Posterior vena cava (tissue), 2 donors: ENCODE results near the gene RHEBL1. TPM values are rescaled to one million over a fixed set of nuclear protein-coding genes. Genes with fewer than 3 reads are reported as not detected.
A peak's percentile ranks its signal among the peaks of the same experiment; 100 is the strongest.

Experiments used
- DNase-seq: peaks from one replicate; pipeline ENCODE4 v3.0.0-alpha.2; 2020; ENCODE audit warnings: low spot score
- intact Hi-C, 2 donors: fragments of 100-400 bp; cut with DNase I; formaldehyde crosslinking; loops; one replicate each; pipeline versions ENCODE4 v1.14.1 to v1.14.2; 2022 to 2023
- total RNA-seq, 2 donors: library from RNA; stranded (reverse); fragmentation: NEBNext Ultra II Directional; extraction: Animal tissue kit (Norgen Biotek cat#: 25700); gene quantifications; one replicate each; pipeline ENCODE4 v1.2.1, GENCODE V29; 2021
- donor health status: DM: yes; HTN: yes; CAD: no.
- donor health status: DM: yes; HTN: yes; CAD: no.

The RHEBL1 gene
- total RNA-seq, 2 donors from 2014 or later = 0.38 TPM; not detected in 1

DNA sequence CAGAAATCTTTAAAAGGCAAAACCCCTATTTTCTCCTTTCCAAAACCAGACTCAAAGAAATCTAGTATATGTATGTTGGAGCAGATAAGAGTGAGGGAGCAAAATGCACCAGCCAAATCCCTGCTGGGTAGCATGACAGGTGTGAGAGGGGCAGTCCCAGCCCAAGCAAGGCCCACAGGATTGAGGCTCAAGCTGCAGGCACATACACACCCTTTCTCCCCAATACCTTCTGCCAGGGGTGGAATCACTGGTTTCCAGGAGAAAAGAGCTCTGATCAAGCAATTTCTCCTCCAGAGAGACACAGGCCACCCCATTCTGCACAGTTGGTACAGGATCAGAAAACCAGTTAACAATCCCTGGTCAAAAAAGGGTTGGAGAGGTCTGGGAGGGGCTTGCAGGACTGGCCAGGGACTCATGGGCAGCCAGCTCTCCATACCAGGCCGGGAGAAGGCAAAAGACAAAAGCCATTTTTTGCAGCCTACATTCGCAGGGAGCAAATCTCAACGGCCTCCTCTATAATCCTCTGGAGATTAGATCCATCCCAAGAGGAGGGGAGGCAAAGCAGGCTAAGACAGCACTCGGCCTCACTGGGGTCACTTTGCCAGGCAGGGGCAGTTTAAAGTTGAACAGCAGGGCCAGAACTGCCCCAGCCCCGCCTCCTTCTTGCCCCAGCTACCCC lies 11.3 kb downstream of the RHEBL1 start:
- intact Hi-C loops = no loop called here
- DNase-seq = peak; percentile 68

DNA sequence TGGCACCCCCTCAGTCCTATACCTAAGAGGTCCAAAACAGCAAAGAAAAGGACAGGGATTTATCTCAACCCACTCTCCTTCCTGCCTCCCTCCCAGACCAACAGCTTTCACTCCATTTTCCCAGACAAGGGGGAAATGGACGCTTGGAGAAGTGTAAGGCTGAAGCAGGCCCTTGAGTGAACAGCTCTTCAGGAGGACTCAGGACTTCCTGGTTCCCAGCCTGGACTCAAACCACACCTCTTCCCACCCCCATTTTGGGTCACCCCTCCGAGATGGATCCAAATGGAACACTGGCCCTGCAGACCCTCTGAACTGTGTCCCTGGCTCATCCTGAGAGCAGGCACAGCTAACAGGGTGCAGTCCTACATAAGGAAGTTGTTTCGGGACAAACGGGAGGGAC lies 11.9 kb downstream of the RHEBL1 start:
- intact Hi-C loops = no loop called here
- DNase-seq = peak; percentile 23

DNA sequence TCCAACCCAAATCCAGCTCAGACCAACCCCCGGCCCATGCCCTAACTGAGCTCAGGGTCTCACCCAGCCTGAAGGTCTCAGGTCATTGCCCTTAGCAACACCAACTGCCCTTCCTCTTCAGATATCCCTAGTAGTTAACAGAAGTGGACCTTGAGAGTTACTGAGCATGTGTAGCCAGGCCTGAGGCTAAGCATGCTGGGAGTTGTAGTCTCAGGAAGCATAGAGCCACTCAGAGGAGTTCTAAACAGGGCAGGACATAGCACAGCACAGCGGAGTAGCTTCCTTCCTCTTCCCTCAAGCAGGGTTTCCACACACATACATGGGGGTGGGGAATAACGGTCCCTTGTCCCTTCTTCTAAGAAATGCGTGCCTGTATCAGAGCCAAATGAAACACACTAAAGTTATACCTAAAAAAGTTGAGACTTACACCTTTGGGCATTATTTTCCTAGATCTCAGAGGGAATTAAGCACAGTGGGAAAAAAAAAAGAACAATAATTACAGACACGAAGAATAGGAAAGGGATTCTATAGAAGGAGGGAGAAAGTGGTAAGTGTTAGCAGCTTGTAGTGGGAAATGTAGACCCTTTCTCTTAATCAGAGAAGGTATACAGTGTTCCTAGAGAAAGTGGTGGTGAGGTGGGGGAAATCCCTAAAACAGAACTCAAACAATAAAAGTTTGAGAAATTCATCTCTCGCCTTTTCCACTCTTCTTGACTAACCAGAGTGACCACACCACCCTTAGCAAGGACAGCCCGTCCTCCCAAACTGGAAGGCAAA lies 13.6 kb downstream of the RHEBL1 start:
- DNase-seq = peak; percentile 79
- intact Hi-C loops = no loop called here

DNA sequence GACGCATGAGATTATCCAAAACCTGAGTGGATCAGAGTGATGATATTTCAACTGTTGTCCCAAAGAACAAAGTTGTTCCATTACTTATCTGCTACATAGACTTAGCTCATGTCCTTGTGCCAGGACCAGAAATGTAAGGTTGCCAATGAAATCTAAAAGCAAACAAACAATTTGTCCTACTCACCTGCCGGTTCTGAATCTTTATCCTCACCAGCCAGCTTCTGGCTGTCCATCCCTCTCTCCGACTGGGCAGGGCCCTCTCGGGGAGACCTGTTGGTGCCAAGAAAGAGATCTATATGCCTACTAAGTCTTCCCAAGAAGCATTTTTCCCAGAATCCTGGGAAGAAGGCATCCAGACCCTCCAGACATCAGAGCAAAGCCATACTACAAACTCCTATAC lies 14.7 kb downstream of the RHEBL1 start:
- peak; percentile 29 for DNase-seq
- intact Hi-C loops = no loop called here

DNA sequence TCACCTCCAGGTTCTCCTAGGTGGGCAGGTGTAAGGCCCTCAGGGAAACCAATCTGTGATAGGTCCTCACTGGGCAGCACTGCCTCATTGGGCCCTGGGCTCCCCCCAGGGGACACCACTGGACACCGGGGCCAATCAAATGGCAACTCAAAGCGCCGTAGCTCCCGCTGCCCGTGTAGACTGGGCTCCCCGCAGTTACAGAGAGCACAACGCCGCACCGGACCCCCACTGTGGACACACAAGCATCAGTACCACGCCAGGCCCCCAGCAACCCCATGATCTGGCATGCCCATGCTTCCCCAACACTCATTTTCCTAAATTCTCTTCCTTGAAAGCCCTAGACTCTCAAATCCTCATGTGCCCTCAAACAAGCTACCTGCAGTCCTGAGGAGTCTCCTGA lies 15.3 kb downstream of the RHEBL1 start:
- intact Hi-C loops = no loop called here
- DNase-seq = peak; percentile 80

DNA sequence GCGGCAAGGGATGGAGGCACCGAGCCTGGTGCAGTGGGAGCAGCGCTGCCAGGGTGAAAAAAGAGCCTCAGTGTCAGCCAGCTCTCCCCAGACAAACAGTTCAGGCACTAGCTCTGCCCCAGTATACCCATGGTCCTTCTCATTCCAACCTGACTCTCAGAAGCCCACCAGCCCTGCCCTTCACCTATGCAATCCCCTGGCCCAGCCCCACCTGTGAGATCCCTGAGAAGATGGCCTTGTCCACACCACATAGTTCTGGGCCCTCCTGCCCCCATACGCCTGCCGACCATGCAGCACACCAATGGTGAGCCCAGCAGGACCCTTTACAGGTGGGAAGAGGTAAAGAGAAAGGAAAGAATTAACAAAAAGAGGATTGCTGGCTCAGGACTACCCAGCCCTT lies 15.7 kb downstream of the RHEBL1 start:
- intact Hi-C loops = no loop called here
- no peak for DNase-seq

DNA sequence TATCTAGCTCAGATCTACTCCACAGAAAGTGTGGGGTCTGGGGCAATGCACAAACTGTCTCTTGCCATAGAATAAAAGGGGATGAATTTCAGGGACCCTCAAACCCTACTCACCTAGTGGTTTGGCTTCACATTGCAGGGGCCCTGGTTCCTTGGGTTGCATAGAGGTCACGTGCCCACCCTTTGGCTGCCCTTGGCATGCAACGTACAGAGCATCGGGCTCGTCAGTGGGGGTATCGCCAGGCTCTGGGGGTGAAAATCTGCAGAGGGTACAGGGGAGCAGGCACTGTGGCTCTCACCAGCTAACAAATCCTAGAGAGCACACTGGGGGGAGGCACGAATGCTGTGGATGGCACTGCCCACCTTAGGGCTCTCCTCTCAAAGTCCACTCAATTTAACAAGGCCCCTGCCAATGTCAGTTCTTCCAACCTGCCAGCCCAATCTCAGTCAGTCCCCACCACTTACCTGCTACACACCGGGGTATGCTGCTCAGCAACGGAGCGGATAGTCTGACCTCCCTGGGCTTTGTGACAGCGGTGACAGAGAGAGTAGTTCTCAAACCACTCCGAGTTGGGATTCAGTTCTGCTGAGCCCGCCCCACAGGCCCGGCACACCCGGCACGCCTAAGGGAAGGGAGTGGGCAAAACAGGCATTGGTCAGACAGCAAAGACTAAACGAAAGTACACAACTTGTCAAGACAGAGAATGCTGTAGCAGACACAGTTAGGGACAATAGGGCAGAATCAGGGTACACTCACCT lies 17.1 kb downstream of the RHEBL1 start:
- intact Hi-C loops = no loop called here
- peak; percentile 46 for DNase-seq

DNA sequence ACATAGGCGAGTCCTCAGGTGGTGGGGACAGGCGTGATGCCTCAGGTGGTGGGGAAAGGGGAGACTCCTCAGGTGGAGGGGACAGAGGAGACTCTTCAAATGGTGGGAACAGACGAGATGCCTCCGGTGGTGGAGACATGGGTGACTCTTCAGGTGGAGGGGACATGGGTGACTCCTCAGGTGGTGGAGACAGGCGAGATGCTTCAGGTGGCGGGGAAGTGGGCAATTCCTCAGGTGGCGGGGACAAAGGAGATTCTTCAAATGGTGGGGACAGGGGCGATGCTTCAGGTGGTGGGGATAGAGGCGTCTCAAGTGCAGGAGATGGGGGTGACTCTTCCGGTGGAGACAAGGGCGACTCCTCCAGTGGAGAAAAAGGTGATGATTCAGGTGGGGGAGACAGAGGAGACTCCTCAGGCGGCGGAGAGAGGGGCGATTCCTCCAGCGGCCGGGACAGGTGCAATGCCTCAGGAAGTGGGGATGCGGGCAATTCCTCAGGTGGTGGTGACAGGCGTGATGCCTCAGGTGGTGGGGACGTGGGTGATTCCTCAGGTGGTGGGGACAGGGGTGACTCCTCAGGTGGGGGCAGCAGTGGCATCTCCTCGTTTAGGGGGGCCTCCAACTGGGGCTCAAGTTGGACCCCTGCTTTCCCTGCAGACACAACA lies 17.9 kb downstream of the RHEBL1 start:
- no peak for DNase-seq

DNA sequence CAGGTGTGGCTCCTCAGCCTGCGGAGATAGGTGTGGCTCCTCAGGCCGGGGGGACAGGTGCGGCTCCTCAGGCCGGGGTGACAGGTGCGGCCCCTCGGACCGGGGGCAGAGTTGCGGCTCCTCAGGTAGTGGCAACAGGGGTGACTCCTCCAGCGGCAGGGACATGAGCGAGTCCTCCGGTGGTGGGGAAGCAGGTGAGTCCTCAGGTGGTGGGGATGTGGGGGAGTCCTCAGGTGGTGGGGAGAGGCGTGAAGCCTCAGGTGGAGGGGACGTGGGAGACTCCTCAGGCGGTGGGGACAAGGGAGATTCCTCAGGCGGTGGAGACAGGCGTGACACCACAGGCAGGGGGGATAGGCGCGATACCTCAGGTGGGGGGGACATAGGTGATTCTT lies 18.4 kb downstream of the RHEBL1 start:
- intact Hi-C loops = no loop called here
- DNase-seq = peak; percentile 68

More for the DNA sequence above, 17.9 kb downstream of the RHEBL1 start:
- intact Hi-C loops = no loop called here

DNA sequence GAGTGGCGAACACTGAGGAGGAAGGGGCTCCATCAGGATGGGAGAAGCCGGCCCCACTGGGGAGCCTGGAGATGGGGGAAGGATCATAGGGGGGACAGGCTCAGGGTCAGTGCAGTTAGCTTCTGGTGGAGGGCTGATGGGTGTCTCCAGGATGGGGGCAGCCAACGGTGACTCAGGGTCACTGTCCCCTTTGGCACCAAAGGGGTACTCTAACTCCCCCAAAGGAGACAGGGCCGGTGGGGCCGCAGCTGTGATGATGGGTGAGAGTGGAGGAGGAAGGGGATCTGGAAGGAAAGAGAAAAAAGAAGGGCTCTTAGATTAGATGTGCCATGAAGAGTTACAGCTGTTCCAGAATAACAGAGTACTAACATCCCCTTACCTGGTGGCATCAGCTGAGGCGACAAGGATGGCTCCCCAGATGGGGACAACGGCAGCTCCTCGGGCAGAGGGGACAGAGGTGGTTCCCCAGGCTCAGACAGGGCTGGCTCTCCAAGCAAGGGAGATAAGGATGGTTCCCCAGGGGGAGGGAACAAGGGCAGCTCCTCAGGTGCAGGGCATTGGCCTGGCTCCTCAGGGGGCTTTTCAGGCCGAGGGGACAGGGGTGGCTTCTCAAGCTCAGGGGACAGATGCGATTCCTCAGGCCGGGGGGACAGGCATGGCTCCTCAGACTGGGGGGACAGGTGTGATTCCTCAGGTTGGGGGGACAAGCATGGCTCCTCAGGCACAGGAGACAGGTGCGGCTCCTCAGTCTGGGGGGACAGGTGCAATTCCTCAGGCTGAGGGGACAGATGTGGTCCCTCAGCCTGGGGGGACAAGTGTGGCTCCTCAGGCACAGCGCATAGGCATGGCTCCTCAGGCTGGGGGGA lies 19.0 kb downstream of the RHEBL1 start:
- intact Hi-C loops = no loop called here
- peak; percentile 64 for DNase-seq

DNA sequence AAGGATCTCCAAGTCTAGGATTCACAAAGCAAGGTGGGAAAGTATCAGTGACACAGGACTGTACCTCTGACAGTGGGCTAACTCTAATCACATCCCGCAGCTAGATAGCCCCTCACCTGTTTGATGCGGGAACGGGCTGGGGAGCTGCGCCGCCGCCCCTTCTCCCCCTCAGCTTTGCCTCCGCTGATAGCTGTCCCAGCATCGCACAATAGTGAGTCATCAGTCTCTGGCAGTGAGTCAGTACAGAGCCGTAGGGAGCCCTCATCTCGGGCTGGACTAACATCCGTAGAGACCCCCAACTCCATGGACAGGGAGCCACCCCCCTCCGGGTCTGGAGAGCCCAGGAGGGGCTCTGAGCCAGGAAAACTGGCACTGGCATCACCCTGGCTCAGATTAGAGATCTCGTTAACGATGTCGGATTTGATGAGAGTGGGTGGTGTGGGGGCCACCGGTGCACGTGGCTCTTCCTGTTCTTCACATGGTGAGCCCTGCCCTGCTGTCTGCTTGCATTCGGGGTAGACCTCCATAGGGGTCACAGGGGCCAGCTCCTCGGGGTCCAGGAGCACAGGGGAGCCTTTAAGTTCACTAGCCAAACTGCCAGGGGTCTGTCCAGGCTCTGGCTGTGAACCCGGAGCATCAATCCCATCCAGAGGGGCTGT lies 20.1 kb downstream of the RHEBL1 start:
- DNase-seq = no peak
- intact Hi-C loops = no loop called here

DNA sequence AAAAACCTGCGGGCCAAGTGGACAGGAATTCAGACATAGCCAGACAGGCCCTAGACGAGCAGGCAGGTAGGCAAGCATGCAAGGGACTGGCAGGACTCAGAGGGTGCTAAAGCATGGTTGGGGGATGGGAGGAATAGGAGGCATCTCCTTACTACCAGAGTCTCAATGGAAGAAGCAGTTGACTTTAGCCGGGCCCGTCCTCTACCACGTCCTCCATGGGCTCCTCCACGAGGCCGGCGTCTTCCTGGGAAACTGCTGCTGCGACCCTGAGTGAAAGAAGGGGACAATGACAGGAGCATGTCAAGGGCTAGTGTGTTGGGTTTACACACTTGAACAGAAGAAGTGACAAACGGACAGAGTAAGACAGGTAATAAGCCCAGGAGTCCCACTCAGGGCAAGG lies 20.8 kb downstream of the RHEBL1 start:
- intact Hi-C loops = no loop called here
- no peak for DNase-seq

DNA sequence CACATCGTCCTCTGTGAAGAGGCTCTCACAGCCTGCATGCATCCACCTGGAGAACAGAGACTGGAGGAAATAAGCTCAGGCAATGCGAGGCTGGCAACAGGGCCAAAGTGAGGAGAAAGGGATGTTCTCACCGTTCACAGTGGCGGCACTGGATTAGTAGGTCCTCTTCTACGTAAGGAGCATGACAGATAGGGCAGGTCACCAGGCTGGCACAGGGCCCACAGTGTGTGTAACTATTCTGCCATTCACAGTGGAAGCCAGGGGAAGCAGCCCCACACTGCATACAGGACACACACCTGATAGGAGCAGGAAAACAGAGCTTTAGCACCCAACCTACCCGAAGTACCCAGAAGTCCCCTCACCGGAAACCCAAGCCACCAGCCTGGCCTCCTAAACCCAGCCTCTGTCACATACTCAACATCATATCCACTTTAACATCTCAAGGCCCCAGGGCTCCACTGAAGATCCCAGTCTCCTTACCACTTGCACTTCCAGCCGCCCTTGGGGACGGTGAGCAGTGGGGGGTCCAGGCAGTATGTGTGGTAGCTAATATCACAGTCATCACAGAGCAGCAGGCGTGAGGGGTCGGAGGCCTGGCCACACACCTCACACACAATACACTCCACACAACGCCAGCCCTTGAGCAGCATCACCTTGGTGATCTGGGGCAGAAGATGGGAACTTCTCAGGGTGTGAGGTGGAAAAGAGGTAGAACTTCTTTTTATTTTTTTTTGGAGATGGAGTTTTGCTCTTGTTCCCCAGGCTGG lies 23.5 kb downstream of the RHEBL1 start:
- no peak for DNase-seq
- intact Hi-C loops = no loop called here

DNA sequence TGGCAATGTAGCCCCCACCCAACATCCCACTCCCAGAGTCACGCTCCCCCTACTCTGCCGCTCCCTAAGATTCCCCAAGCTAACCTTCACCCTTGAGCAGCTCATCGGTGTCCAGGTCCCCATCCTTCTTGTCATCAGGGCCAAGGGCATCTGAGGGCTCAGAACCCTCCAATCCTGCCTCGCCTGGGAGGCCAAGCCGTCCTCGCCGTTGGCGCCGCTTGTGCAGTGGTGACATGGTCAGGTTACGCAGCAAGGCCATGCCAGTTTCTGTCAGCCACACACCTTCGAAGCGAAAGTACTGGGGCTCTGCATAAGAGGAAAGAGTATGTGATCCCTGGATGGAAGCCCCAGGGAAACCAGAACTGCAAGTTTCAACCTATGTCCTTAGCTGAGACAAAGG lies 25.1 kb downstream of the RHEBL1 start:
- intact Hi-C loops = no loop called here
- DNase-seq = no peak

DNA sequence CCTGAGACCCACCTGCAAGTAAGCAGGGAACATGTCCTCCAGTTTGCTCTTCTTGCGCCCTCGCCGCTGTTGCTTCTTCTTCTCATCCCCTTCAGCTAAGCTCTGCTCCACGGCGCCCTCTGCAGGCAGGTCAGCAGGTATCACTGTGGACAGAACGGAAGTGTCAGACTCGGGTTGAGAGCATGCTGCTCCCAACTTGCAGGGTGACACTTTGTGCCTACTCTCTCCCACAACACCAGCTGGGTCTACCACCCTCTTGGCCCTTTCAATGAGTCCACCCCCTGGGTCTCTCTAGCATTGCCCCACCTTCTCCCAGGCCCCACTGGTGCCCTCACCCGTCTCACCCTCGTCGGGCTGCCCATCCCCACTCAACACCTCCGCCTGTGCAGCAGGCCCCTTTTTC lies 25.9 kb downstream of the RHEBL1 start:
- intact Hi-C loops = no loop called here
- DNase-seq = peak; percentile 90

DNA sequence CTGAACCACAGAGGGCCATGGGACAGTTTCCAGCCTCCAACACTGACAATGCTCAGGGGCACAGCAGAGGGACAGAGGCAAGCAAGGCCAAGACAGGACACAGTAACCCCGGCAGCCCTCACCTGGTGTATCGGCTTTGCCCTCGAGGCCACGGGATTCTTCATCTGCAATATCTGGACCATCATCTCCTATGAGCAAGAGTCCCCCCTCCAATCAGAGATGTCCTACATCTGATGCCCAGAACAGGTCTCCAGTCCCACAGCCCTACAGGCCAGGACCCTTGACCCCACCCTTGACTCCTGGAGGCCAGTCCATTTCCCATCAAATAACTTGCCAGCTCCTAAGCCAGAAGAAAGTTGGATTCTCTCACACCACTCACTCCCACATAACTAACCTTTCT lies 26.5 kb downstream of the RHEBL1 start:
- intact Hi-C loops = no loop called here
- no peak for DNase-seq

DNA sequence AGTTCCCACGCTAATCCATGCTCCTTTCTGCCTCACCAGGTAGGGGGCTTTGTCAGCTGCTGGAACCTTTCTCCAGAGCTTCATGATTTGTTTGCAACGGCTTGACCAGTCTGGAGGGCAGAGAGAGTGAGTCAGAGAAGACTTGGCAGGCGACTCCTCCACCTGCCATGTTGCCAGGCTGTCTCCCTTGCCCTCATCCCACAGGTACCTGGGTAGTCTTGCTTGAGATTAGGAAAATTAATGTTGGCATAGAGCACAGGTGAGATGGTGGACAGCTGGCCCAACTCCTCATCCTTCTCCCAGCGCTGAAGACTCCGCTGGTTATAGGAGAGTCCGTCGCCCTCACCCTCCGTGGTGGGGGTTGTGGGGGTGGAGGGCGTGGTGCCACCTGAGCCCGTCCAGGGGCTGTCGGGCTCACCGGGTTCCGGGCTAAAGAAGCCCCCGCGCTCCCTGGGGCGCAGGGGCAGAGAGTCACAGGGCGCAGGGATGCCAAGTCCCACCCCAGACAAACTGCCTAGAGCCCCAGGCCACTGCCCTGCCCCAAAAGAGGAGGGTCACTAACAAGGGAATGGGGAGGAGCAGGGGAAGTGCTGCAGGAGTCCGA lies 27.8 kb downstream of the RHEBL1 start:
- no peak for DNase-seq
- intact Hi-C loops = no loop called here
